GM23338 (cell line): ENCODE results near the gene NT5DC4. TPM values are rescaled to one million over a fixed set of nuclear protein-coding genes. Genes with fewer than 3 reads are reported as not detected.

ENCODE experiments used
- ATAC-seq: fragments of 200-7000 bp; cut with Tn5 transposase; 3 replicates; pipeline ENCODE4 v1.9.1; 2020
- DNase-seq: peaks from one replicate; pipeline ENCODE4 v3.0.0-alpha.2; 2015; ENCODE audit warnings: low spot score
- H2AFZ ChIP-seq: fragments of 200-600 bp; sonication (generic); 2 replicates; pipeline ENCODE4 v1.8.0; 2016; ENCODE audit warnings: antibody characterized with exemption, mild to moderate bottlenecking, moderate library complexity
- H3F3A ChIP-seq: fragments of 200-600 bp; sonication (generic); replicated peaks from 2 replicates; pipeline ENCODE4 v1.8.0; 2017; ENCODE audit warnings: antibody characterized with exemption, mixed run types, low read depth
- H3K27ac ChIP-seq: fragments of 200-600 bp; sonication (generic); 2 replicates; pipeline ENCODE4 v1.6.1; 2016; ENCODE audit warnings: low read depth
- H3K27me3 ChIP-seq: fragments of 200-600 bp; sonication (generic); 2 replicates; pipeline ENCODE4 v1.8.0; 2016; ENCODE audit warnings: mild to moderate bottlenecking, mixed run types, moderate library complexity; ENCODE audit not compliant: insufficient read depth
- H3K36me3 ChIP-seq: fragments of 200-600 bp; sonication (generic); 2 replicates; pipeline ENCODE4 v1.8.0; 2016; ENCODE audit warnings: mild to moderate bottlenecking; ENCODE audit not compliant: insufficient read depth
- H3K4me1 ChIP-seq: fragments of 200-600 bp; sonication (generic); 2 replicates; pipeline ENCODE4 v1.8.0; 2016; ENCODE audit warnings: mild to moderate bottlenecking, moderate library complexity; ENCODE audit not compliant: insufficient read depth
- H3K4me2 ChIP-seq: fragments of 200-600 bp; sonication (generic); 2 replicates; pipeline ENCODE4 v1.7.1; 2017; ENCODE audit warnings: mixed run types
- H3K4me3 ChIP-seq: fragments of 200-600 bp; sonication (generic); 2 replicates; pipeline ENCODE4 v1.6.1; 2016; ENCODE audit warnings: mixed run types
- H3K79me2 ChIP-seq: fragments of 200-600 bp; sonication (generic); replicated peaks from 2 replicates; pipeline ENCODE4 v1.8.0; 2017; ENCODE audit warnings: mild to moderate bottlenecking; ENCODE audit not compliant: insufficient read depth
- H3K9me2 ChIP-seq: fragments of 200-600 bp; sonication (generic); 2 replicates; pipeline ENCODE4 v1.8.0; 2017; ENCODE audit not compliant: insufficient read depth
- H4K20me1 ChIP-seq: fragments of 200-600 bp; sonication (generic); replicated peaks from 2 replicates; pipeline ENCODE4 v1.8.0; 2017; ENCODE audit warnings: mild to moderate bottlenecking; ENCODE audit not compliant: insufficient read depth
- H3K27ac Mint-ChIP-seq: 2 replicates; pipeline ENCODE4 v1.8.0; 2020; ENCODE audit warnings: inconsistent platforms, mild to moderate bottlenecking, moderate library complexity, mixed read lengths
- H3K27me3 Mint-ChIP-seq: 3 replicates; pipeline ENCODE4 v1.8.0; 2022; ENCODE audit warnings: low read depth, mild to moderate bottlenecking, moderate library complexity, mixed read lengths, inconsistent platforms; ENCODE audit not compliant: insufficient read depth, poor library complexity
- H3K36me3 Mint-ChIP-seq: 3 replicates; pipeline ENCODE4 v1.8.0; 2021; ENCODE audit warnings: low read depth, mild to moderate bottlenecking, inconsistent platforms, moderate library complexity, mixed read lengths
- H3K4me1 Mint-ChIP-seq: 3 replicates; pipeline ENCODE4 v1.8.0; 2020; ENCODE audit warnings: mild to moderate bottlenecking, inconsistent platforms, mixed read lengths
- H3K4me3 Mint-ChIP-seq: 3 replicates; pipeline ENCODE4 v1.8.0; 2021; ENCODE audit warnings: moderate library complexity, mild to moderate bottlenecking, inconsistent platforms, mixed read lengths
- H3K9me3 Mint-ChIP-seq: 3 replicates; pipeline ENCODE4 v1.8.0; 2020; ENCODE audit warnings: moderate library complexity, mild to moderate bottlenecking, inconsistent platforms, mixed read lengths
- CREB1 ChIP-seq: fragments of 250-450 bp; sonication (Bioruptor Pico); IDR thresholded peaks from 2 replicates; pipeline ENCODE4 v1.5.0; 2020; ENCODE audit warnings: low read depth, mild to moderate bottlenecking, moderate library complexity
- CTCF ChIP-seq, 2 experiments: fragments of 200-600 bp in 1 of 2; sonication (generic) in 1 of 2; conservative IDR thresholded peaks; 2 replicates each; pipeline versions ENCODE4 v1.5.1 to v1.6.1; 2016 to 2017; ENCODE audit warnings: antibody characterized with exemption in 2 of 2, low read depth in 2 of 2, mild to moderate bottlenecking in 2 of 2, moderate library complexity in 1 of 2
- EZH2 ChIP-seq: fragments of 200-600 bp; sonication (generic); IDR thresholded peaks from one replicate; pipeline ENCODE4 v1.8.0; 2017; ENCODE audit warnings: antibody characterized with exemption, mild to moderate bottlenecking, low read depth; ENCODE audit not compliant: unreplicated experiment
- EZH2phosphoT487 ChIP-seq: fragments of 200-600 bp; sonication (generic); IDR thresholded peaks from one replicate; pipeline ENCODE4 v1.8.1; 2018; ENCODE audit warnings: antibody characterized with exemption; ENCODE audit not compliant: unreplicated experiment
- JUNB ChIP-seq: IDR thresholded peaks from one replicate; pipeline ENCODE4 v1.6.1; 2016; ENCODE audit warnings: antibody characterized with exemption; ENCODE audit not compliant: unreplicated experiment
- NANOG ChIP-seq: IDR thresholded peaks from 2 replicates; pipeline ENCODE4 v1.6.1; 2016; ENCODE audit warnings: antibody characterized with exemption, borderline replicate concordance
- POLR2AphosphoS5 ChIP-seq: IDR thresholded peaks from 2 replicates; pipeline ENCODE4 v1.6.1; 2016; ENCODE audit warnings: antibody characterized with exemption, low read depth
- STAT1 ChIP-seq: IDR thresholded peaks from one replicate; pipeline ENCODE4 v1.6.1; 2016; ENCODE audit warnings: antibody characterized with exemption; ENCODE audit not compliant: unreplicated experiment
- ZNF114 ChIP-seq: fragments of 250-450 bp; sonication (Bioruptor Pico); IDR thresholded peaks from 2 replicates; pipeline ENCODE4 v1.5.0; 2020; ENCODE audit warnings: mild to moderate bottlenecking, moderate library complexity
- ZNF331 ChIP-seq: fragments of 250-450 bp; sonication (Bioruptor Pico); IDR thresholded peaks from 2 replicates; pipeline ENCODE4 v1.5.0; 2020; ENCODE audit warnings: low read depth, mild to moderate bottlenecking, moderate library complexity
- polyA plus RNA-seq: library from polyadenylated mRNA; unstranded; fragments of >200 nt; fragmentation: Nextera tagmentation; extraction: Ambion mirVana; gene quantifications from 2 replicates; pipeline ENCODE4 v1.2.1, GENCODE V29; 2016
- total RNA-seq: library from RNA; depleted of rRNA; stranded (reverse); fragments of >200 nt; shearing (Covaris generic); gene quantifications from 2 replicates; pipeline ENCODE4 v1.2.3, GENCODE V29; 2014
- TF ChIP-seq, protein P1 (sequence below): IDR thresholded peaks from one replicate; pipeline ENCODE4 v1.6.1; 2018; ENCODE audit warnings: antibody characterized with exemption; ENCODE audit not compliant: unreplicated experiment
- TF ChIP-seq, protein P2 (sequence below): IDR thresholded peaks from 2 replicates; pipeline ENCODE4 v1.6.1; 2016; ENCODE audit warnings: antibody characterized with exemption

The NT5DC4 gene
- total and polyA plus RNA-seq, 2 experiments from 2014 or later, result not detected

- no peaks in the 10 kb centered on the region for H3K36me3 Mint-ChIP-seq
- H3K36me3 ChIP-seq, result no peaks in the 10 kb centered on the region
- no peak overlapping the region for H3K4me3 ChIP-seq
- TF ChIP-seq NANOG (no peak), EZH2 (no peak), CREB1 (CRISPR knock-in tag) (no peak), JUNB (no peak), STAT1 (no peak), ZNF114 (no peak), POLR2AphosphoS5 (no peak), EZH2phosphoT487 (no peak), ZNF331 (CRISPR knock-in tag) (no peak), CTCF (conservative IDR thresholded peaks at IDR 0.05; ENCODE audit: low read depth in 2 of 2) (no peak)
- TF ChIP-seq, protein P1, sequence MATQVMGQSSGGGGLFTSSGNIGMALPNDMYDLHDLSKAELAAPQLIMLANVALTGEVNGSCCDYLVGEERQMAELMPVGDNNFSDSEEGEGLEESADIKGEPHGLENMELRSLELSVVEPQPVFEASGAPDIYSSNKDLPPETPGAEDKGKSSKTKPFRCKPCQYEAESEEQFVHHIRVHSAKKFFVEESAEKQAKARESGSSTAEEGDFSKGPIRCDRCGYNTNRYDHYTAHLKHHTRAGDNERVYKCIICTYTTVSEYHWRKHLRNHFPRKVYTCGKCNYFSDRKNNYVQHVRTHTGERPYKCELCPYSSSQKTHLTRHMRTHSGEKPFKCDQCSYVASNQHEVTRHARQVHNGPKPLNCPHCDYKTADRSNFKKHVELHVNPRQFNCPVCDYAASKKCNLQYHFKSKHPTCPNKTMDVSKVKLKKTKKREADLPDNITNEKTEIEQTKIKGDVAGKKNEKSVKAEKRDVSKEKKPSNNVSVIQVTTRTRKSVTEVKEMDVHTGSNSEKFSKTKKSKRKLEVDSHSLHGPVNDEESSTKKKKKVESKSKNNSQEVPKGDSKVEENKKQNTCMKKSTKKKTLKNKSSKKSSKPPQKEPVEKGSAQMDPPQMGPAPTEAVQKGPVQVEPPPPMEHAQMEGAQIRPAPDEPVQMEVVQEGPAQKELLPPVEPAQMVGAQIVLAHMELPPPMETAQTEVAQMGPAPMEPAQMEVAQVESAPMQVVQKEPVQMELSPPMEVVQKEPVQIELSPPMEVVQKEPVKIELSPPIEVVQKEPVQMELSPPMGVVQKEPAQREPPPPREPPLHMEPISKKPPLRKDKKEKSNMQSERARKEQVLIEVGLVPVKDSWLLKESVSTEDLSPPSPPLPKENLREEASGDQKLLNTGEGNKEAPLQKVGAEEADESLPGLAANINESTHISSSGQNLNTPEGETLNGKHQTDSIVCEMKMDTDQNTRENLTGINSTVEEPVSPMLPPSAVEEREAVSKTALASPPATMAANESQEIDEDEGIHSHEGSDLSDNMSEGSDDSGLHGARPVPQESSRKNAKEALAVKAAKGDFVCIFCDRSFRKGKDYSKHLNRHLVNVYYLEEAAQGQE, result no peak
- TF ChIP-seq, protein P2, sequence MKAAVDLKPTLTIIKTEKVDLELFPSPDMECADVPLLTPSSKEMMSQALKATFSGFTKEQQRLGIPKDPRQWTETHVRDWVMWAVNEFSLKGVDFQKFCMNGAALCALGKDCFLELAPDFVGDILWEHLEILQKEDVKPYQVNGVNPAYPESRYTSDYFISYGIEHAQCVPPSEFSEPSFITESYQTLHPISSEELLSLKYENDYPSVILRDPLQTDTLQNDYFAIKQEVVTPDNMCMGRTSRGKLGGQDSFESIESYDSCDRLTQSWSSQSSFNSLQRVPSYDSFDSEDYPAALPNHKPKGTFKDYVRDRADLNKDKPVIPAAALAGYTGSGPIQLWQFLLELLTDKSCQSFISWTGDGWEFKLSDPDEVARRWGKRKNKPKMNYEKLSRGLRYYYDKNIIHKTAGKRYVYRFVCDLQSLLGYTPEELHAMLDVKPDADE, result no peak
- H3K4me1 ChIP-seq, result no peaks in the 10 kb centered on the region
- H3K27ac Mint-ChIP-seq, result no peak overlapping the region
- no peak for ATAC-seq
- H4K20me1 ChIP-seq, result no peaks in the 10 kb centered on the region
- peak overlapping the region; percentile 72; the same call in 1 of the 2 replicates for H2AFZ ChIP-seq
- H3K27me3 Mint-ChIP-seq, result peaks cover 2% of the 10 kb centered on the region
- H3K4me2 ChIP-seq, result no peak overlapping the region
- no peaks in the 10 kb centered on the region for H3K9me3 Mint-ChIP-seq
- H3K9me2 ChIP-seq, result no peaks in the 10 kb centered on the region
- DNase-seq, result no peak
- H3K79me2 ChIP-seq, result no peaks in the 10 kb centered on the region
- H3K4me1 Mint-ChIP-seq, result no peaks in the 10 kb centered on the region; the same call in 1 of the 3 replicates
- H3K27me3 ChIP-seq, result no peaks in the 10 kb centered on the region
- no peak overlapping the region for H3K27ac ChIP-seq
- no peak overlapping the region for H3K4me3 Mint-ChIP-seq
- H3F3A ChIP-seq, result no peaks in the 10 kb centered on the region
These were observed 40.1 kb upstream of the NT5DC4 start for GRCh38 chr2:112680666-112681101.
